OCI-LY3 (cell line): ENCODE measurements around the gene RAB5B.

ENCODE experiments used
- EZH2phosphoT487 ChIP-seq: fragments of 200-600 bp; shearing (Covaris generic); IDR thresholded peaks from 2 replicates; pipeline ENCODE4 v1.6.1; 2018; ENCODE audit warnings: antibody characterized with exemption, mixed run types, low read depth
- TF ChIP-seq, protein P1 (sequence below): fragments of 200-600, 300-600 bp; sonication (generic); IDR thresholded peaks from 2 replicates; pipeline ENCODE4 v1.5.1; 2014; ENCODE audit warnings: antibody characterized with exemption, low read length, low read depth

DNA sequence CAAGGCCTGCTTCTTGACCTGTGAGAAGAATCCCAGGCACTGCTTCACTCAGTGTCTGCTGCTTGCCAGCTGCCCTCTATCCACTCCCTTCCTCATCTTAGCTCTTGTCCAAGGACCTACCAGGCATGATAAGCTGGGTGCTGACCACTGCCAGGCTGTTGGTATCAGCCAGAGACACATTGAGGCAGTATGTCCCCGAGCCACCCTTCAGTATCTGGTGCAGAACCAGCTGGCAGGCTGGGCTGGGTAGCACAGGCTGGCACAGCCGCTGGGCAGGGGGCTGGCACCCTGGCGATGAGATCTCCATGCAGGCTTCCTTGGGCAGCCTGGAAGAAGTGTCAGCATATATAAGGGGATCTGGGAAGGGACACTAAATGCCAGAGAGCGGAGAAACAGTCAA is 18.5 kb upstream of the RAB5B start:
- TF ChIP-seq, protein P1, sequence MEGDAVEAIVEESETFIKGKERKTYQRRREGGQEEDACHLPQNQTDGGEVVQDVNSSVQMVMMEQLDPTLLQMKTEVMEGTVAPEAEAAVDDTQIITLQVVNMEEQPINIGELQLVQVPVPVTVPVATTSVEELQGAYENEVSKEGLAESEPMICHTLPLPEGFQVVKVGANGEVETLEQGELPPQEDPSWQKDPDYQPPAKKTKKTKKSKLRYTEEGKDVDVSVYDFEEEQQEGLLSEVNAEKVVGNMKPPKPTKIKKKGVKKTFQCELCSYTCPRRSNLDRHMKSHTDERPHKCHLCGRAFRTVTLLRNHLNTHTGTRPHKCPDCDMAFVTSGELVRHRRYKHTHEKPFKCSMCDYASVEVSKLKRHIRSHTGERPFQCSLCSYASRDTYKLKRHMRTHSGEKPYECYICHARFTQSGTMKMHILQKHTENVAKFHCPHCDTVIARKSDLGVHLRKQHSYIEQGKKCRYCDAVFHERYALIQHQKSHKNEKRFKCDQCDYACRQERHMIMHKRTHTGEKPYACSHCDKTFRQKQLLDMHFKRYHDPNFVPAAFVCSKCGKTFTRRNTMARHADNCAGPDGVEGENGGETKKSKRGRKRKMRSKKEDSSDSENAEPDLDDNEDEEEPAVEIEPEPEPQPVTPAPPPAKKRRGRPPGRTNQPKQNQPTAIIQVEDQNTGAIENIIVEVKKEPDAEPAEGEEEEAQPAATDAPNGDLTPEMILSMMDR = no peak
- TF ChIP-seq EZH2phosphoT487 = no peak
